GM21367 (cell line): ENCODE results near the gene ANO10.
A peak's percentile ranks its signal among the peaks of the same experiment; 100 is the strongest.

ENCODE experiments used
- ATAC-seq: cut with Tn5 transposase; IDR thresholded peaks from one replicate; pipeline ENCODE4 v1.9.1; 2021; ENCODE audit not compliant: unreplicated experiment

ANO10 gene

DNA sequence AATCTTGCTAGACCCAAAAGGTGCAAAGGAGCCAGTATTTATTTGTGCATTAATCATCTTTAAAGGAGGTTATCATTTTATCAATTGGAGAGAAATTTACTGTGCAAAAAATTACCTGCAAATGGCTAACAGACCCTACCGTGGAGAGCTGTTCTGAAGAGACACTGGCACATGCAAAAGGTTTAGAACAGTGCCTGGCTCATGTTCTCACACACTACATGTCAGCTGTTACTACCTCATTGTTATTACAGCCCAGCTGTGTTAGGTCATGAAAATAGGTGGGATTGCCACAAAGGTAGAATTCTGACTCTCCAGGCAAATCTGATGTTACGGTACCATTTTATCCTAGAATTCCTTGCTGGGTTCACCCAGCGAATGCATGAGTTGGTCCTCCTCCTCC is 198.2 kb downstream of the ANO10 start:
- no peak for ATAC-seq

DNA sequence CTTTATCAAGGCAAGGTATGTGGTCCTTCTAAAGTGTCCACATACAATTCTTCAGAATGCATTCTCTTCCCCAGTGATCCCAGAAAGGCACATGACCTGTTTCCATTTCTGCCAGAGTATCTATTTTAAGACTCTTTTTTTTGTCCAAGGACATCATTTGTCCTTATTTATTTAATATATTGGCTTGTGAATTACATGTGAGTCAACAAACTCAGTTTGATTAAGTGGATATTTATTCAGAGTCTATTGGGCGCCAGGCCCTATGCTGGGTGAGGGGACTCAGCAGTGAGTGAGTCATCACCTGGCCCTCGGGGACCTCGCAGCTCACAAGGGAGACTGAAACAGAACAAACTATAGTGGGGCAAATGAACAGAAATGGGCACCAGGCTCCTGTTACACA is 198.7 kb downstream of the ANO10 start:
- ATAC-seq = no peak

DNA sequence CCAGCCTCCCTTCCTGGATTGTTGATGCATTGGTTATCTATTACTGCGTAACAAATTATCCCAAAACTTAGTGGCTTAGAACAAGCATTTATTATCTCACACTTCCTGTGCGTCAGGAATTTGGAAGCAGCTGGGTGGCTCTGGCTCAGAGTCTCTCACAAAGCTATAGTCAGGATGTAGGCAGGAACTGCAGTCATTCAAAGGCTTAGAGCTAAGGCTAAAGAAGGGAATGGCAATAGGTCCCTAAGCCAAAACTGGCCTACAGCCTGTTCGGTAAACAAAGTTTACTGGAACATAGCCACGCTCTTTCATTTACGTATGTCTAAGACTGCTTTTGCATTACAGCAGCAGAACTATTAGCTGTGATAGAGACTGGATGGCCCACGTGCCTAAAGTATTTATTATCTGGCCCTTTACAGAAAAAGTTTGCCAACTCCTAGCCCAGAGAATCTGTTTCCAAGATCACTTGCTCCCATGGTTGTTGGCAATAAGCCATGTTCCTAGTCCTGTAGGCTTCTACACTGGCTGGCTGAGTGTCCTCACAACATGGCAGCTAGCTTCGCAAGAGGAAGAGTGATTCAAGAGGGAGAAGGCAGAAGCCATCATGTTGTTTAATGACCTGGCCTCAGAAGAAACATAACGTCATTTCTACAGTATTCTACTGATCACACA is 203.1 kb downstream of the ANO10 start:
- no peak for ATAC-seq

DNA sequence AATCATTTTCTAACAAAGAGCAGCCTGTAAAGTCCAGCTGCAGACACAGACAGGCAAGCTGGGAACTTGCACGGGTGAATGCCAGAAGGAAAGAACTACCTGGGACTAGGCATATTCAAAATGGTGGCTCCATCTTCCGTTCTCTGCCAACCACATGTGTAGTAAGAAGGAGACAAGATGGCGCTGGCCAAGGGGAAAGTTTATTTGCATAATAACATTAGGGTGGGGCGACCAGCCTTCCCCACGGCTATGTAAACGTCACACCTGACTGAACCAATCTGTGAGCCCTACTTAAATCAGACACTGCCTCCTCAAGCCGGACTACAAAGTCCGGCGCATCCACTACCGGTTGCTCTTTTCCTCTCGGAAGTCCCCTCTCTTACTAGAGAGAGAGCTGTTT is 204.7 kb downstream of the ANO10 start:
- no peak for ATAC-seq

DNA sequence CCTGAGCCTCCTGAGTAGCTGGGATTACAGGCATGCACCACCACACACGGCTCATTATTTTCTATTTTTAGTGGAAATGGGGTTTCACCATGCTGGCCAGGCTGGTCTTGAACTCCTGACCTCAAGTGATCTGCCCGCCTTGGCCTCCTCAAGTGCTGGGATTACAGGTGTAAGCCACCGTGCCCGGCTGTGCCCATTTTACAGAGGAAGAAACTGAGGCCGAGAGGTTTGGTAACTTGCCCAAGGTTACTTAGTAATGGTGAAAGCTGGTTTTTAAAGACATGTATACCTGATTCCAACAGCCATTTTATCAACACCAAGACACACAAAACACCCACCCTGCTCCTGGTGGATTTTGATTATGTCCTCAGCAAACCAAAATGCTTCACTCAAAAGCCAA is 206.7 kb downstream of the ANO10 start:
- ATAC-seq = no peak

DNA sequence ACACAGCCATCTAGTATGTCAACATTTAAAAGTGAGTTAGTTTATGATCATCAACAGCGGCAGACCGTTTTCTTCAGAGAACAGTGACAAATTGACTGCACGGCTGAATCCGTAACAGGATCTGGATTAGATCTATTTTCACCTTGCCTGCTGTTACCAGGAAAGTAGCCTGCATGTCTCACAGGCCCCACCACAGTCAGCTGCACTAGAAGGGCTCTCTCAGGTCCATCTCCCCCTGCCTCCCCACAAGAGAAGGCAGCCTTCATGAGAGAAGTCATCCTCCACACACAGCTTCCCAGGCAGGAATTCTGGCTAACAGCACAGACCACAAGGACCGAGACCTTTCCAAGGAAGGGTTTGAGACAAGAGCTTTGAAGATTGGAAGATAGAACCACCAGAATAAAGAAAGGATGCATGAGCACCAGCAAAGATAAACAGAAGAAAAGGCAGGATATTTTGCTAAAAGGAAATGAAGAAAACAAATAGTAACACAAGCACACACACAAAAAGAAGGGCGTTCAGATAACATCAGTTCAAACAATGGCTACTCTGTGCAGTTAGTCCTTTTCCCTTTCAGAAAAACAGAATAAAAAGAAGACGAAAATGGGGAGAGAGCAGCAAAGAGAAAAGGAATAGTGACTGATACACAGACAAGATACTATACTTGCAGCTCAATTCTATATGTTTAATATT is 208.0 kb downstream of the ANO10 start:
- ATAC-seq = no peak

DNA sequence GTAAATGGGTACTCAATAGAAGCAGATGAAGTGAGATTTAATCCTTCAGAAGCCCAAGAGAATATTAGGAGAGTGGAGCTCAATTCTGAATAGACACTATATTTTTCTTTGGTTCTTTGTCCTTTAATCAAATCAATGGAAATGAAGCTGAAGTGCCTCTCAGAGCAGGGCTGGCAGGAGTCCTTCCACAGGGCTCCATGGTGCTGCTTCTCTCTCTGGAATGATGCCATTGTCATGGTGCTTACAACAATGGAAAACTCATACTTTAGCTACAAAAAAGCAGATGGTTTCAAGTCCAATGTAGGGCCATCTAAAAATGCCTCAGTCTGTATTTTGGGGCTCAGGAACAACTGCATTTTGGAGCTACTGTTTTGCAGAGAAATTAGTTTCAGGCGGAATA is 210.4 kb downstream of the ANO10 start:
- no peak for ATAC-seq

DNA sequence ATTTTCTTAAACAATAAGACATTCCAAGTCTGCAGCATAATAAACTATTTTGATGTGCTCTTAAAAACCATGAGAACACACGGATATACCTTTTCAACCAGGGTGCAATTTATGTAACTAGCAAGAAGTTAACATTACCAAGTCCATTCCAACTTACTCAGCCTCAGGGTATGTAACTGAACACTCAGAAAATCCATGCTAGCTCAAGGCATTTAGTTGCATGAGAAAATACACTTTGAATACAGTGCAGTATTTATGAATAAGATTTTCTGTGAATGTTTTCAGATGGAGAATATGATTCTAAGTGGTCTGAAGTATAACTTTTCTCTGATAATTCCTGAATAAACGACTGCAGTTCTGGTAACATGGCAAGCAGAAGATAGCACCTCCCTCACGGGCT is 211.2 kb downstream of the ANO10 start:
- no peak for ATAC-seq

DNA sequence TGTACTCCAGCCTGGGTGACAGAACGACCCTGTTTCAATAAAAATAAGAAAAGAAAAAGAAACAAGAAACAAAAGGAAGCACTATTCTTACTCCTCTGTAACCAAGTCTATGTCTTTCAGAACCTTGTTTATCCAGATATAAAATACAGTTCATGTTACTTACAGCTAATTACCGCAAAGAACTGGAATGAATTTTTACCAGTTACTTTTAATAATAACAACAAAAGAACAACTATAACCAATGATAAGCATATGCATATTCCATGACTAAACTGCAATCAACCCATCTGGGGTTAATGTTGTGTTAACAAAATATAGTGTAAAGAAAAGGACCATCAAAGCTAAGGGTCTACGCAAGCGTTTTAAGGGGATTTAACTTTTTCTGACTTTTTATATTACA is 212.3 kb downstream of the ANO10 start:
- ATAC-seq = no peak

DNA sequence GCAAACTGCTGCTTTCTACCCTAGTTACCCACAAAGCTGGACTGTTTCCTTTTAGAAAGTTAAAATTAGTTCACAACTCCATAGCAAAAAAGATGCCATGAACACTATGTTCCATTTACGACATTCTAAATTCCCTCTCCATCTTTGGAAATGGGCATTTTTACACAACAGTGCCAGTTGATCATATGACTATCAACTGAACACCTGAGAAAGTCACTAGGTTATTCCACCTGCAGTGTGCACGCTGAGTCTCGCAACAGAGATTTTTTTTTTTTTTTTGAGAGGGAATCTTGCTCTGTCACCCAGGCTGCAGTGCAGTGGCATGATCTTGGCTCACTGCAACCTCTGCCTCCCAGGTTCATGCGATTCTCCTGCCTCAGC is 215.2 kb downstream of the ANO10 start:
- no peak for ATAC-seq

DNA sequence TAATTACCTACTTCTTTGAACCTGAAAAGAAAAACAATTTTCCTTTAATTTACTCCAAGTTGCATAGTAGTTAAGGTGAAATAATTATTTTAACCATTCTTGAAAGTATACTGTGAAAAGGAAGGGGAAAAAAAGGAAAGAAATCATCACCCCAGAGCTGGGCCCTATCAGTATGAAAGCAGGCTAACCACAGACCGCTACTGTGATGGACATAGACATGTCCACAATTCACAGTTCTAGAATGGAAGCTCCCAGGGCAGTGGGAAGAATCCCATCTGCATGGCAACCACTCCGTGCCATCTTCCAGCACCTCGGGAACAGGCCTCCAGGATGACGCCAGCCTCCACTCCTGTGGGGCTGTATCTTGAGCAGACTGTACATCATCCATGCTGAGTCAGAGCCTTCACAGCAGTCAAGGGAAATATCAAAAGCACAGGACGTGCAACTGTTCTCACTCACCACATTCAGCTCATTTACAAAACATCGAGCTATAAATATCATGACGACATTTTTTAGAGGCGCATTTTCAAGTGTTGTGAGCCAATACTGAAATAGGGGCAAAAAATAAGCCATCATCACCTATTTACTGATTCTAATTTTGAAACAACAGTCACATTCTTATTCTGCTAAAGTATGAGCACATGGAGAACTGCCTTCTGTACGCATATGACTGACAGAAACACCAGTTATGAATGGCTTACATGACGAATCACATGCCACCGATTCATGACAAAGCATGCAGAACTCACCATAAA is 215.7 kb downstream of the ANO10 start:
- no peak for ATAC-seq

DNA sequence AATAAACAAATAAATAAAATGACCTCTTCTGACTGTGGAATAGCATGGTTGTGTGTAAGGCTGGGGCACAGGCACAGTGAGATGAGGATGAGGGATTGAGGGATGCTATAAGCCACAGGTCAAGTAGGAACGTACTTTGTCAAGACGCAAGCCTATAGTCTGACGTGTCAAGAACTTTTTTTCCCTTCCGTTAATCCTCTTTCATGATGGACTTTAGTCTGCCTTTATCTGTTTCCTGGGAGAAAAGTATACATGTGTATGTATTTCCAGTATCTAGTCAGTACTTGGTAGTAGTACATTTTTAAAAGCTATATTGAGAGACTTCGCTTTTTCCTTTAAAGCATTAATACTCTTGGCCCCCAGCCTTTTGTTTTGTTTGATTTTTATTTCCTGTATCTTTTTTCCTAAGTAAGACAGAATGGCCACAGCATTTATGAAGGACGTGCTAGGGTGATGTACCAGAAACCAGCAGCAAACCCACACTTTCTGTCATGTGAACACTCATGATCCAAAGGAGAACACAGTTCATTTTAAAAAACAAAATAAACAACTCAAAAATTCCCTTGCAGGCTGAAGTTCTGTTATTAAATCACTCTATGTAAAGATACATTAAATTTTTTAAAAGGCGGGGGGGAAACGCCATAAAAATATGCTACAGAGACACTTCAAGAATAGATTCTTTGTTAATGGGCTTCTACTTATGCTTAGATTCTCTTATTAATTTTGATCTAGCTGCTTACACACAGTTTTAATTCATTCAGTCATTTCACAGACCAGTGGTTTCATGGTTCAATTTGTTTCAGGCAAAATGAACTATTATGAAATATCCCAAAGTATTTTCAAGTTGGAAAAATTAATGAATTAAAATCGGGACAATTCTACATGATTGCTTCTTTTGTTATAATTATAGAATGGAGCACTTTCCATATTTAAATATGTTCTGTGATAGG is 220.8 kb downstream of the ANO10 start:
- no peak for ATAC-seq

DNA sequence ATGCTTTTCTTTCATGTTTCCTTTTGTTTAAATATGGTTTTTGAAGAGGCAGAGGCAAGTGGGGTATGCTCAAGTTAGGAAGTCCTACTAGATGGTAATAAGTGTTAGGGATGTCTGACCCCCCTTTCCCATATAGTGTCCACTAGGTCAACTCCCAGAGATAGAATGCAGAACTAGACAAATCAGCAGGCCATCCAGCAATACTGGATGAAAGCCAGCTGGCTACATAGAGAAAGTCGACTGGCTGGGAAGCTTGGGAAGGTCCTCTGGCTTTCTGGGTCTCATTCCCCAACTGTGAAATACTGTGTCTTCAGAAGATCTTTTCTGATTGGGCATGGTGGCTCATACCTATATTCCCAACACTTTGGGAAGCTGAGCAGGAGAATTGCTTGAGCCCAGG is 221.6 kb downstream of the ANO10 start:
- ATAC-seq = no peak

DNA sequence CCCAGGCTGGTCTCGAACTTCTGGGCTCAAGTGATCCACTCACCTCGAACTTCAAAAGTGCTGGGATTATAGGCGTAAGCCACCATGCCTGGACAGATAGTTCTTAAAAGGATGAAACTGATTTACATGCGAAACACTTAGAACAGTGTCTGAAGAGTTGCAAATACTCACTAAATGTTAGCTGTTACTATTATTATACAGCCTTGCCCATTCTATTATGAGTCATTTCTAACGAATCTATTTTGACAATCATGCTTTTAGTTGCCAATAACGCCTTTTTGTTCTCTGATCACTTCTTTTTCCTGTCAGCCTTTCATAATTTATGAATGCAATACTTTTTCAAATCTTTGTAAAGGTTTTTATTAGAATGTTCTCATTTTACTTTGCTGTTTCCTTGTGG is 222.8 kb downstream of the ANO10 start:
- no peak for ATAC-seq

DNA sequence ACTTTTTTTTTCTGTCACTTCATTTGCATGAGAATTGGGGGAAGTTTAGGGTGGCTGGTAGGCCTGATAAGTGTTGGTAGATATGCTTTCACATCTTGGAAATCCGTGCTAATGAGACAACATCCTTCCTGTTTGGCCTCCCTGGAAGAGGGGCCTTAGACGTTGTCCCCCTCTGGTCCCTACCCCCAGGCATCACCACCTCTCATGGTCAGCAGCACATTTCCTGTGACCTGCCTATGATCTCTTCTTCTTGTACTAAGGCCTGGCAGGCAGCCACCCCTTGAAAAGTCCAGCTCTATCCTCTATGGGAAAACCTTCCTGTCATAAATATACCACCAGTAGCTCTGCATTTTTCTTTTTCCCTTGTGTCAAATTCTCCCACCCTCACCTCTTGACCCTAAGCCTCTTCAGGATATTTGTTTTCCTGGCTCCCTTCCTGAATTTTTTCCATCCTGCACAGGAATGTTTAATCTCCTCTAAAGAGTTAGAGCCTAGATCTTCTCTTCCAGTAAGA is 227.7 kb downstream of the ANO10 start:
- no peak for ATAC-seq

DNA sequence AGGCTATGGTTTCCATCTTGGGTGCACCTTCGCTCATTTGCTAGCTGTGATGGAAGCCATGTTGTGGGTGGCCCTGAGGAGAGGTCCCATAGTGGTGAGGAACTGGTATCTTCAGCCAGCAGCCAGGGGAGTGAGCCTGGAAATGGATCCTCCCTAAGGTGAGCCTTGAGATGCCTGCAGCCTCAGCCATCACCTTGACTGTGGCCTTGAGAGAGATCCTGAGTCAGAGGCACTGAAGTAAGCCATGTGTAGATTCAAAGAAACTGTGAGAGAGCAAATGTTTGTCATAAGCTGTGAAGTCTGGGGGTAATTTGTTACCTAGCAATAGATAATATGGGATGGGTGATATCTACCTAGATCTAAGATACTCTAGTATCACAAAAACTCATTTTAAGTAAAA is 230.2 kb downstream of the ANO10 start:
- no peak for ATAC-seq

DNA sequence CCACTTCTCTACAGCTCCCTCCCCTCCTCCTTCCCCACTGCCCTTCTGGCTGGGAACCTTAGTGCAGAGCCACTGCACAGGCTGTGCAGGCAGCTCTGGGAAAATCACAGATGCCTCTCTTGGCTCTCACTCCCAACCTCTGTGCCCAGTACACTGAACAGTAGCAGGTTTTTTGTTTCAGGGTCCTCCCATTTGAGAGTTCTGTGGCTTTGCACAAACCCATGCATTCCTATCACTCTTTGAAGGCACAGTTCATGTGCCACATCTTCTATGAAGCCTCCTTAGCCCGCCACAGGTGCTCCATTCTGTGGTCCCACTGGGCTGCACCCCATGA is 231.6 kb downstream of the ANO10 start:
- ATAC-seq = no peak

DNA sequence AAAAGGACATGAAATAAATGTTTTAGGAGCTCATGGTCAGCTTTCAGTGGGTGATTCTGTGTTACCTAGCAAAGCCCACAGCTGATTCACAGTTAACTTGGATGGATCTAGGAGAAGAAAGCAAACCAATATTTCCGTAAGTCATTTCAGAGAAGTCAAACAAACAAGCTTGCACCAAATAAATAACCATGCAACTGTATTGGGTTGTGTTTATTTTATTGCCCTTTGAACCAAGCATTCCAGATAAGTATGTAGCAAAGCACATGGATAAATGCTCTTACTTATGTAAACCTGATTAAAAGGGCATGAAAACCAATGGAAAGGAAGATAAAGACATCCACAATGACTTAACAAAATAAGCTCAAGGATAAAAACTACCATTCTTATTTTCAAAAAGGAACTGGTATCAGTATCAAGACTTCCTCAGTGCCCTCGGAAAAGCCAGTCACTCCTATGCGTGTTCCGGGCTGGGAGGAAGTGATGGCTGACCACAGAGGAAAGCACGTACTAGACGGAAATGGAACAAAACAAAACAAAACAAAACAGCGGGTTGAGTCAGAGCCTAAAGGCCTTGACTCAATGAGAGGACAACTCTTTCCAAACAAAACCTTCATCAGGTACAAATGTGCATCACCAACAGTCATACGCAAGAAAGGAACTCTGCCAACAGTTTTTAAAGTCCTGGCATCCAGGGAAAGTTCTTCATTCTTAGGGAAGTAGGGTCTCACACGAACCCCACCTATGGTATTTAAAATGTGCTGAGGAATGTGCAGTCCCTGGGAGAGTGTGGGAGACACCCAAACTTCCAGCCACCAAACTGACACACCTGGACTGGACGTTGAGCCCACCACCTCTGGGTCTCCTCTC is 232.2 kb downstream of the ANO10 start:
- peak; percentile 53 for ATAC-seq

DNA sequence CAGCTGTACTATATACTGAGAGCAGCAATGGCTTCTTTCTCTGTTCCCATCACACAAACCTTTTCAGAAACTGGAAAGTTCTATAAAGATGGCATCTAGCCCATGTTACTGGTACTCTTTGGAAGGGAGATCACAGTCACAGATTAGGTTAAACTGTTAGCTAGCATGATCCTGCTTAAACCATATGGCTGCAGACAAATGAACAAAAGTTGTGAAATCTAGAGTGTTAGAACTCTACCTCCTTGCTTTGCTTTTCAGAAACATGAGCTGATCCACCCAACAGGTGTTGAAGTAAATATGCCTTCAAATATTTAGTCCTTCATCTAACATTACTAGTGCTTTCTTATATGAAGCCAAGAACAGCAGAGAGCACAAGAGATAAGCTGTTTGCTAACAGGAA is 232.9 kb downstream of the ANO10 start:
- no peak for ATAC-seq

DNA sequence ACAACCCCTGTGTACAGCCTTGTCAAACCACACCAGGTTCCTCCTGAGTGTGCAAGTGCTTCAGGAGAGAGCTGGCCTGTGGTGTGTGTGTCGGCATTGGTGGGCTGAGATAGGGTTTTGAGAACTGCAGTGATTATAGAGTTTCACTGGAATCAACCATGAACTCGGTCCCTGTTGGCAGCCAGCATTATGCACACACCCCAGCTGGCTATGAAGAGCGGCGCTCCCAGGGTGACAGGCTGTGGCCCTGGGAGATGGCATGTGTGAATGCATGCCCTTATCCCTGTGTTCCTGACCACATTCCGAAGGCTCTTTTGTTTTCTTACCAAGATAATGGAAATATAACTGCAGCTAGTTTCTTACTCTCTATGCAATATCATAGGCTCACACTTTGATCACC is 233.6 kb downstream of the ANO10 start:
- ATAC-seq = no peak
